ENCODE results near the gene TOX2. TPM values are rescaled to one million over a fixed set of nuclear protein-coding genes. Genes with fewer than 3 reads are reported as not detected.

The TOX2 gene
- total and polyA plus RNA-seq, 10 donors = 1.1 to 6.4 (median 5.0) TPM

- Histone ChIP-seq H3K27me3 (replicated peaks in 1 of 7) (peaks cover 0 to 81% (median 37%) of the 10 kb centered on the region in 7 donors), H3K36me3 (no peaks in the 10 kb centered on the region), H3K4me1 (peaks cover 5 to 34% (median 17%) of the 10 kb centered on the region in 6 donors), H3K9me3 (peaks cover 0 to 17% (median 8%) of the 10 kb centered on the region in 8 donors), H3K4me3 (no peak overlapping the region), H3K27ac (no peak overlapping the region)
- WGBS, 5 donors = 86 to 94% (median 91%) methylated on average over 9 of the region's 9 CpGs
- TF ChIP-seq POLR2AphosphoS5 (IDR thresholded peaks at IDR 0.05) (no peak), POLR2A (IDR thresholded peaks at IDR 0.05) (no peak), CTCF (IDR thresholded peaks at IDR 0.05 in 8 of 11, conservative IDR thresholded peaks at IDR 0.05 in 3 of 11) (no peak)
- intact Hi-C loops (cut with DNase I; ENCODE audit: low total_unique reads) = no loop called here
- no peak for DNase-seq
Observed at GRCh38 chr20:43917380-43917779, 2.7 kb downstream of the TOX2 start.

GRCh38 chr20:43919686-43920403 is 5.2 kb downstream of the TOX2 start:
- no peak overlapping the region for H3K27ac ChIP-seq
- H3K36me3 ChIP-seq = no peaks in the 10 kb centered on the region
- H3K4me3 ChIP-seq = no peak overlapping the region
- DNase-seq = no peak
- peaks cover 0 to 82% (median 24%) of the 10 kb centered on the region in 7 donors for H3K27me3 ChIP-seq (replicated peaks in 1 of 7)
- WGBS, 5 donors = 80 to 97% (median 84%) methylated on average over 6 of the region's 6 CpGs
- H3K9me3 ChIP-seq = no peaks in the 10 kb centered on the region
- peaks cover 5 to 38% (median 13%) of the 10 kb centered on the region in 6 donors for H3K4me1 ChIP-seq
- no peak for TF ChIP-seq POLR2AphosphoS5 (IDR thresholded peaks at IDR 0.05)
- intact Hi-C loops (cut with DNase I; ENCODE audit: low total_unique reads) = no loop called here

- Histone ChIP-seq H3K27me3 (replicated peaks in 1 of 7) (peaks cover 0 to 73% (median 15%) of the 10 kb centered on the region in 7 donors), H3K4me3 (no peak overlapping the region), H3K9me3 (no peaks in the 10 kb centered on the region), H3K4me1 (peaks cover 5 to 38% (median 10%) of the 10 kb centered on the region in 6 donors), H3K27ac (no peak overlapping the region), H3K36me3 (no peaks in the 10 kb centered on the region)
- intact Hi-C loops (cut with DNase I; ENCODE audit: low total_unique reads) = no loop called here
- no peak for DNase-seq
- TF ChIP-seq POLR2A (IDR thresholded peaks at IDR 0.05) = no peak
- no peak for TF ChIP-seq CTCF (IDR thresholded peaks at IDR 0.05 in 8 of 11, conservative IDR thresholded peaks at IDR 0.05 in 3 of 11)
- TF ChIP-seq POLR2AphosphoS5 (IDR thresholded peaks at IDR 0.05) = no peak
- 92 to 99% (median 94%) methylated on average over 4 of the region's 4 CpGs for whole genome bisulfite sequencing, 5 donors
Observed at GRCh38 chr20:43920797-43921196, 6.1 kb downstream of the TOX2 start.

- Histone ChIP-seq H3K27ac (no peak overlapping the region), H3K27me3 (replicated peaks in 1 of 7) (peaks cover 0 to 72% (median 10%) of the 10 kb centered on the region in 7 donors), H3K4me3 (no peak overlapping the region), H3K4me1 (peaks cover 7 to 38% (median 12%) of the 10 kb centered on the region in 6 donors), H3K36me3 (no peaks in the 10 kb centered on the region), H3K9me3 (no peaks in the 10 kb centered on the region)
- intact Hi-C loops (cut with DNase I; ENCODE audit: low total_unique reads) = no loop called here
- TF ChIP-seq POLR2AphosphoS5 (IDR thresholded peaks at IDR 0.05) (no peak), POLR2A (IDR thresholded peaks at IDR 0.05) (no peak), CTCF (IDR thresholded peaks at IDR 0.05 in 8 of 11, conservative IDR thresholded peaks at IDR 0.05 in 3 of 11) (no peak)
- no peak for DNase-seq
- WGBS, 5 donors = 44 to 57% (median 54%) methylated on average over 2 of the region's 2 CpGs
Observed at GRCh38 chr20:43921227-43921780, 6.7 kb downstream of the TOX2 start.
